K562 (cell line): ENCODE results near the gene YAE1. TPM values are rescaled to one million over a fixed set of nuclear protein-coding genes. Genes with fewer than 3 reads are reported as not detected.

ENCODE experiments used
- BCOR ChIP-seq: fragments of 450-650 bp; IDR thresholded peaks from 2 replicates; pipeline ENCODE4 v1.6.1; 2016
- CEBPG ChIP-seq, 3 experiments: fragments of 200-800 bp in 1 of 3; sonication (Bioruptor generic) in 1 of 3; sonication (generic) in 1 of 3; formaldehyde crosslinking in 1 of 3; IDR thresholded peaks in 2 of 3; conservative IDR thresholded peaks in 1 of 3; 2 replicates each; pipeline versions ENCODE4 v1.6.1 to v1.8.0; 2016 to 2022; ENCODE audit warnings: missing compliant biosample characterization in 2 of 3, missing genetic modification characterization in 2 of 3, mild to moderate bottlenecking in 1 of 3, missing genetic modification reagents in 1 of 3
- CREB1 ChIP-seq, 2 experiments: sonication (generic) in 1 of 2; formaldehyde crosslinking in 1 of 2; IDR thresholded peaks; 2 replicates each; pipeline versions ENCODE4 v1.6.1 to v1.8.0; 2012 to 2022; ENCODE audit warnings: inconsistent platforms in 1 of 2, mild to moderate bottlenecking in 1 of 2, missing genetic modification reagents in 1 of 2, moderate library complexity in 1 of 2
- RBM15 ChIP-seq: fragments of 200-400 bp; formaldehyde crosslinking; IDR thresholded peaks from 2 replicates; pipeline ENCODE4 v1.6.1; 2018; ENCODE audit warnings: mild to moderate bottlenecking, low read length, moderate library complexity; ENCODE audit not compliant: insufficient read depth
- TAF9B ChIP-seq: fragments of 450-650 bp; IDR thresholded peaks from 2 replicates; pipeline ENCODE4 v1.6.1; 2018; ENCODE audit warnings: mild to moderate bottlenecking; ENCODE audit not compliant: partially characterized antibody
- ZBTB7A ChIP-seq: IDR thresholded peaks from 2 replicates; pipeline ENCODE4 v1.6.1; 2011; ENCODE audit warnings: low read depth, mild to moderate bottlenecking, low read length, moderate library complexity, borderline replicate concordance; ENCODE audit not compliant: control insufficient read depth
- ZNF134 ChIP-seq: fragments of 250-450 bp; sonication (Bioruptor Pico); conservative IDR thresholded peaks from 2 replicates; pipeline ENCODE4 v1.4.0; 2020
- polyA plus RNA-seq, 8 experiments: library from polyadenylated mRNA; depleted of rRNA in 4 of 8; stranded (reverse) in 5 of 8; unstranded in 3 of 8; fragments of >200 nt; fragmentation: Nextera tagmentation in 2 of 8; fragmentation: Illumina TruSeq in 1 of 8; extraction: Ambion mirVana in 2 of 8; extraction: Trizol in 1 of 8; gene quantifications; 2 replicates each; pipeline versions ENCODE4 v1.2.1 to v1.2.3, GENCODE V29; 2011 to 2014; ENCODE audit warnings: inconsistent platforms in 1 of 8, missing spikeins in 1 of 8
- total RNA-seq, 7 experiments: library from RNA; depleted of rRNA in 6 of 7; stranded (reverse); fragments of >200 nt in 6 of 7; fragmentation: Illumina TruSeq in 2 of 7; extraction: Trizol in 2 of 7; gene quantifications; 2 replicates each; pipeline versions ENCODE4 v1.2.1 to v1.2.3, GENCODE V29; 2011 to 2021; ENCODE audit warnings: low replicate concordance in 1 of 7
- TF ChIP-seq, protein P1 (sequence below): sonication (generic); formaldehyde crosslinking; IDR thresholded peaks from 2 replicates; pipeline ENCODE4 v1.9.0; 2022; ENCODE audit warnings: mild to moderate bottlenecking, missing genetic modification reagents
- TF ChIP-seq, protein P2 (sequence below): fragments of 200-600 bp; sonication (generic); IDR thresholded peaks from one replicate; pipeline ENCODE4 v1.6.1; 2012; ENCODE audit warnings: mild to moderate bottlenecking, low read depth, low read length, inconsistent platforms
- TF ChIP-seq, protein P3 (sequence below): fragments of 450-650 bp; IDR thresholded peaks from 2 replicates; pipeline ENCODE4 v1.6.1; 2016; ENCODE audit warnings: missing biosample characterization, missing genetic modification characterization

YAE1 gene
- total and polyA plus RNA-seq, 9 of the 15 experiments (the other 6 are each of a cell fraction or from before 2014, with no cell fraction given): 15.2 to 63.4 (median 30.1) TPM

DNA sequence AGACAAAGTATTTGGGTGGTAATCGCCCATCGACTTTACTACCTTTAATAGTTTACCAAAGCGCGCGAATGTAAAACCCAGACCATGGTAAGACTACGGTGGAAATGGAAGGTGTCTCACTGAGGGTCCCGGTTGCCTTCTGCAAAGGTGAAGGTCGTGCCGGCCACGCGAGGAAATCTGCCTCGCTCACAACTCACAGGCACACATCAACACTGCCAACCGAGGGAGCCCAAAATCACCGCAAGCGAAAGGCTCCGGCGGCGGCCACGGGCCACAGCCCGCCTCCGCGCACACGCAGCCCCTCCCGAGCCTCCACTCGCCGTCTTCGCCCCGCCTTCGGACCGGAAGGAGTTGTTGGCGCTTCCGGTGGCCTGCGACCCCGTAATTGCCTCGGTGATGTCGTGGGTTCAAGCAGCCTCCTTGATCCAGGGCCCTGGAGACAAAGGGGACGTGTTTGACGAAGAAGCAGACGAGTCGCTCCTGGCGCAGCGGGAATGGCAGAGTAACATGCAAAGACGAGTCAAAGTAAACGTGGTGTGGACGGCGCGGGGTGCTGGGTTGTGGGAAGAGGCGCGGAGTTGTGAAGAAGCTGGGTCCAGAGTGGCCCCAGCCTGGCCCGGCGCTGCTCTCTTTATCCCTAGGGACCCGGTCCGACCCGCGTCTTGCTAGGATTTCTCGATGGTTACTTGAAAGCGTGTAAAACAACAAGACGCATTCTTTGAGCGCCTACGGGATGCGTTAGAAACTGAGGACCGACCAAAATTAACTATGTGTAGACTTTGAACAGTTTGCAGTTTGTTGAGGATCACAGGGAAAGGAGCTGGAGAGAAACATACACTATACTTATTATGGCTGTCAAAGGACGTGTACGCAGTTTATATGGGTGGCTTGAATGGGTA lies at the start of gene YAE1 (continued):
- TF ChIP-seq CREB1 (IDR thresholded peaks at IDR 0.05) (no peak), CREB1 (CRISPR knock-in tag; IDR thresholded peaks at IDR 0.05) (peak; percentile 55; the same call in 1 of the 2 replicates), CEBPG (CRISPR knock-in tag; IDR thresholded peaks at IDR 0.05) (no peak), CEBPG (tag; conservative IDR thresholded peaks at IDR 0.05 in 1 of 2, IDR thresholded peaks at IDR 0.05 in 1 of 2) (no peak), ZBTB7A (peak; percentile 66; the same call in 1 of the 2 replicates), BCOR (peak; percentile 54), TAF9B (peak; percentile 77), ZNF134 (CRISPR knock-in tag) (0 out of 2 replicates have a peak, but pooled peaks have one; percentile 52), RBM15 (no peak)
- TF ChIP-seq, protein P1, sequence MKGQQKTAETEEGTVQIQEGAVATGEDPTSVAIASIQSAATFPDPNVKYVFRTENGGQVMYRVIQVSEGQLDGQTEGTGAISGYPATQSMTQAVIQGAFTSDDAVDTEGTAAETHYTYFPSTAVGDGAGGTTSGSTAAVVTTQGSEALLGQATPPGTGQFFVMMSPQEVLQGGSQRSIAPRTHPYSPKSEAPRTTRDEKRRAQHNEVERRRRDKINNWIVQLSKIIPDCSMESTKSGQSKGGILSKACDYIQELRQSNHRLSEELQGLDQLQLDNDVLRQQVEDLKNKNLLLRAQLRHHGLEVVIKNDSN (CRISPR knock-in tag): no peak
- TF ChIP-seq, protein P2, sequence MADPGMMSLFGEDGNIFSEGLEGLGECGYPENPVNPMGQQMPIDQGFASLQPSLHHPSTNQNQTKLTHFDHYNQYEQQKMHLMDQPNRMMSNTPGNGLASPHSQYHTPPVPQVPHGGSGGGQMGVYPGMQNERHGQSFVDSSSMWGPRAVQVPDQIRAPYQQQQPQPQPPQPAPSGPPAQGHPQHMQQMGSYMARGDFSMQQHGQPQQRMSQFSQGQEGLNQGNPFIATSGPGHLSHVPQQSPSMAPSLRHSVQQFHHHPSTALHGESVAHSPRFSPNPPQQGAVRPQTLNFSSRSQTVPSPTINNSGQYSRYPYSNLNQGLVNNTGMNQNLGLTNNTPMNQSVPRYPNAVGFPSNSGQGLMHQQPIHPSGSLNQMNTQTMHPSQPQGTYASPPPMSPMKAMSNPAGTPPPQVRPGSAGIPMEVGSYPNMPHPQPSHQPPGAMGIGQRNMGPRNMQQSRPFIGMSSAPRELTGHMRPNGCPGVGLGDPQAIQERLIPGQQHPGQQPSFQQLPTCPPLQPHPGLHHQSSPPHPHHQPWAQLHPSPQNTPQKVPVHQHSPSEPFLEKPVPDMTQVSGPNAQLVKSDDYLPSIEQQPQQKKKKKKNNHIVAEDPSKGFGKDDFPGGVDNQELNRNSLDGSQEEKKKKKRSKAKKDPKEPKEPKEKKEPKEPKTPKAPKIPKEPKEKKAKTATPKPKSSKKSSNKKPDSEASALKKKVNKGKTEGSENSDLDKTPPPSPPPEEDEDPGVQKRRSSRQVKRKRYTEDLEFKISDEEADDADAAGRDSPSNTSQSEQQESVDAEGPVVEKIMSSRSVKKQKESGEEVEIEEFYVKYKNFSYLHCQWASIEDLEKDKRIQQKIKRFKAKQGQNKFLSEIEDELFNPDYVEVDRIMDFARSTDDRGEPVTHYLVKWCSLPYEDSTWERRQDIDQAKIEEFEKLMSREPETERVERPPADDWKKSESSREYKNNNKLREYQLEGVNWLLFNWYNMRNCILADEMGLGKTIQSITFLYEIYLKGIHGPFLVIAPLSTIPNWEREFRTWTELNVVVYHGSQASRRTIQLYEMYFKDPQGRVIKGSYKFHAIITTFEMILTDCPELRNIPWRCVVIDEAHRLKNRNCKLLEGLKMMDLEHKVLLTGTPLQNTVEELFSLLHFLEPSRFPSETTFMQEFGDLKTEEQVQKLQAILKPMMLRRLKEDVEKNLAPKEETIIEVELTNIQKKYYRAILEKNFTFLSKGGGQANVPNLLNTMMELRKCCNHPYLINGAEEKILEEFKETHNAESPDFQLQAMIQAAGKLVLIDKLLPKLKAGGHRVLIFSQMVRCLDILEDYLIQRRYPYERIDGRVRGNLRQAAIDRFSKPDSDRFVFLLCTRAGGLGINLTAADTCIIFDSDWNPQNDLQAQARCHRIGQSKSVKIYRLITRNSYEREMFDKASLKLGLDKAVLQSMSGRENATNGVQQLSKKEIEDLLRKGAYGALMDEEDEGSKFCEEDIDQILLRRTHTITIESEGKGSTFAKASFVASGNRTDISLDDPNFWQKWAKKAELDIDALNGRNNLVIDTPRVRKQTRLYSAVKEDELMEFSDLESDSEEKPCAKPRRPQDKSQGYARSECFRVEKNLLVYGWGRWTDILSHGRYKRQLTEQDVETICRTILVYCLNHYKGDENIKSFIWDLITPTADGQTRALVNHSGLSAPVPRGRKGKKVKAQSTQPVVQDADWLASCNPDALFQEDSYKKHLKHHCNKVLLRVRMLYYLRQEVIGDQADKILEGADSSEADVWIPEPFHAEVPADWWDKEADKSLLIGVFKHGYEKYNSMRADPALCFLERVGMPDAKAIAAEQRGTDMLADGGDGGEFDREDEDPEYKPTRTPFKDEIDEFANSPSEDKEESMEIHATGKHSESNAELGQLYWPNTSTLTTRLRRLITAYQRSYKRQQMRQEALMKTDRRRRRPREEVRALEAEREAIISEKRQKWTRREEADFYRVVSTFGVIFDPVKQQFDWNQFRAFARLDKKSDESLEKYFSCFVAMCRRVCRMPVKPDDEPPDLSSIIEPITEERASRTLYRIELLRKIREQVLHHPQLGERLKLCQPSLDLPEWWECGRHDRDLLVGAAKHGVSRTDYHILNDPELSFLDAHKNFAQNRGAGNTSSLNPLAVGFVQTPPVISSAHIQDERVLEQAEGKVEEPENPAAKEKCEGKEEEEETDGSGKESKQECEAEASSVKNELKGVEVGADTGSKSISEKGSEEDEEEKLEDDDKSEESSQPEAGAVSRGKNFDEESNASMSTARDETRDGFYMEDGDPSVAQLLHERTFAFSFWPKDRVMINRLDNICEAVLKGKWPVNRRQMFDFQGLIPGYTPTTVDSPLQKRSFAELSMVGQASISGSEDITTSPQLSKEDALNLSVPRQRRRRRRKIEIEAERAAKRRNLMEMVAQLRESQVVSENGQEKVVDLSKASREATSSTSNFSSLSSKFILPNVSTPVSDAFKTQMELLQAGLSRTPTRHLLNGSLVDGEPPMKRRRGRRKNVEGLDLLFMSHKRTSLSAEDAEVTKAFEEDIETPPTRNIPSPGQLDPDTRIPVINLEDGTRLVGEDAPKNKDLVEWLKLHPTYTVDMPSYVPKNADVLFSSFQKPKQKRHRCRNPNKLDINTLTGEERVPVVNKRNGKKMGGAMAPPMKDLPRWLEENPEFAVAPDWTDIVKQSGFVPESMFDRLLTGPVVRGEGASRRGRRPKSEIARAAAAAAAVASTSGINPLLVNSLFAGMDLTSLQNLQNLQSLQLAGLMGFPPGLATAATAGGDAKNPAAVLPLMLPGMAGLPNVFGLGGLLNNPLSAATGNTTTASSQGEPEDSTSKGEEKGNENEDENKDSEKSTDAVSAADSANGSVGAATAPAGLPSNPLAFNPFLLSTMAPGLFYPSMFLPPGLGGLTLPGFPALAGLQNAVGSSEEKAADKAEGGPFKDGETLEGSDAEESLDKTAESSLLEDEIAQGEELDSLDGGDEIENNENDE: no peak
- TF ChIP-seq, protein P3, sequence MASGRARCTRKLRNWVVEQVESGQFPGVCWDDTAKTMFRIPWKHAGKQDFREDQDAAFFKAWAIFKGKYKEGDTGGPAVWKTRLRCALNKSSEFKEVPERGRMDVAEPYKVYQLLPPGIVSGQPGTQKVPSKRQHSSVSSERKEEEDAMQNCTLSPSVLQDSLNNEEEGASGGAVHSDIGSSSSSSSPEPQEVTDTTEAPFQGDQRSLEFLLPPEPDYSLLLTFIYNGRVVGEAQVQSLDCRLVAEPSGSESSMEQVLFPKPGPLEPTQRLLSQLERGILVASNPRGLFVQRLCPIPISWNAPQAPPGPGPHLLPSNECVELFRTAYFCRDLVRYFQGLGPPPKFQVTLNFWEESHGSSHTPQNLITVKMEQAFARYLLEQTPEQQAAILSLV (tag): no peak
